Measurements from ENCODE around the gene CCDC122.

Gene CCDC122

DNA sequence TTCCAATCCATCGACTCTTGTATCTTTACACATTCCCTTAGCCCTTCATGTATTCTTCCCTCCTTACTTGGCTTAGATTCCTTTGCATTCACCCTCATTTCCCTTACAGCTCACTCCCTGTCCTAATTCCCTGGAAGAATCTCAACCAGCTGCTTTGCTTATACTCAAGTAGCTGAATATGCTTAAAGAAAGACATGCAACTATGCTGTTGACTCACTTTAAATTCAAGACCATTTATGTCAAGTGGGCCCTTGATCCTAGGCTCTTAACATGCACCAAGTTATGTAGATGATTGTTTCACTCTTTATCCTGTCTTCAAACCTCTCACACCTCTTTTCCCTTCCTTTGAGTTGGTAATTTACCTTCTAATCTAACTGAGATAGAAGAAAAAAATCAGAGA is 7.4 kb downstream of the CCDC122 start:
- Histone ChIP-seq H3K27ac (no peak overlapping the region), H3K9me3 (replicated peaks in 1 of 11) (no peaks in the 10 kb centered on the region), H3K27me3 (no peaks in the 10 kb centered on the region), H3K9ac (no peak overlapping the region), H3K4me3 (no peak overlapping the region), H3K36me3 (peaks cover 0 to 20% (median 6%) of the 10 kb centered on the region in 11 experiments; a peak in 5 of 22 replicates), H3K4me1 (peaks cover 0 to 37% (median 3%) of the 10 kb centered on the region in 10 experiments; a peak in 13 of 20 replicates), H3K4me2 (peak overlapping the region in 1 of 11 experiments; percentile 36; a peak in 1 of 22 replicates), H4K20me1 (no peaks in the 10 kb centered on the region)
- no peak for TF ChIP-seq Cebpa-rat (IDR thresholded peaks at IDR 0.05)

DNA sequence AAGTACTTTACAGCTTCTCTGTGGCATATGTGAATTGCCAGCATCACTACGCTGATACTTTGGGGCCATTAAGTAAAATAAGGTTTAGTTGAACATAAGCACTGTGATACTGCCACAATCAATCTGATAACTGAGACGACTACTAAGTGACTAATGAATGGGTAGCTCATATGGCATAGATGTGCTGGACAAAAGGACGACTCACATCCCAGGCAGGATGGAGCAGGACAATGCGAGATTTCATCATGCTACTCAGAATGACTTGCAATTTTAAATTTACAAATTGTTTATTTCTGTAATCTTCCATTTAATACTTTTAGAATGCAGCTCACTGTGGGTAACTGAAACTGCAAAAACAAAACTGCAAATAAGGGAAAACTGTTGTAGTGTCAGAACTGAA is 13.6 kb downstream of the CCDC122 start:
- peak overlapping the region in 1 of 11 experiments; percentile 21; a peak in 1 of 22 replicates for H3K9ac ChIP-seq
- peak overlapping the region in 2 of 11 experiments; percentile 53 to 60; a peak in 5 of 22 replicates for H3K27ac ChIP-seq
- no peaks in the 10 kb centered on the region for H3K27me3 ChIP-seq

DNA sequence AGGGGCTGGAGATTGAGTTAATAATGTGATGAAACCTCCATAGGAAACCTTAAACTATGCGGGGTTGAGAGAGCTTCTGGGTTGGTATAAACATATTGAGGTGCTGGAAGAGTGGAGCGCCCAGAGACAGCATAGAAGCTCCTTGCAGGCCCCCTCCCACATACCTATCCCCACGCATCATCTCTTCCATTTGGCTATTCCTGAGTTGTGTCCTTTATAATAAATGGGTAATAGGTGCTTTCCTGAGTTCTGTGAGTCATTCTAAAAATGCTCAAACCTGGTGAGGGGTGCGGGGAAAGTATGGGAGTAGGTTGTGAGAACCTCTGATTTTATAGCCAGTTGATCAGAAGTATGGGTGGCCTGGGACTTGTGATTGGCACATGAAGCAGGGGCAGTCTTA is 14.6 kb downstream of the CCDC122 start:
- Histone ChIP-seq H3K36me3 (peaks cover 0 to 19% (median 6%) of the 10 kb centered on the region in 11 experiments; a peak in 6 of 22 replicates), H3K4me1 (peaks cover 0 to 23% (median 0%) of the 10 kb centered on the region in 10 experiments; a peak in 7 of 20 replicates), H3K4me2 (no peak overlapping the region), H3K4me3 (no peak overlapping the region), H3K27ac (peak overlapping the region in 1 of 11 experiments; percentile 28; a peak in 1 of 22 replicates), H4K20me1 (no peaks in the 10 kb centered on the region), H3K27me3 (no peaks in the 10 kb centered on the region), H3K9ac (no peak overlapping the region), H3K9me3 (replicated peaks in 1 of 11) (peaks cover 0 to 22% (median 10%) of the 10 kb centered on the region in 11 experiments; a peak in 11 of 22 replicates)
- no peak for TF ChIP-seq Cebpa-rat (IDR thresholded peaks at IDR 0.05)

More for the DNA sequence above, 13.6 kb downstream of the CCDC122 start:
- Histone ChIP-seq H4K20me1 (no peaks in the 10 kb centered on the region), H3K4me1 (peaks cover 0 to 23% (median 0%) of the 10 kb centered on the region in 10 experiments; a peak in 7 of 20 replicates), H3K4me2 (peak overlapping the region in 4 of 11 experiments; percentile 2 to 54 (median 31); a peak in 6 of 22 replicates), H3K36me3 (peaks cover 0 to 23% (median 6%) of the 10 kb centered on the region in 11 experiments; a peak in 7 of 22 replicates), H3K9me3 (replicated peaks in 1 of 11) (peaks cover 0 to 22% (median 10%) of the 10 kb centered on the region in 11 experiments; a peak in 11 of 22 replicates), H3K4me3 (no peak overlapping the region)
- no peak for TF ChIP-seq Cebpa-rat (IDR thresholded peaks at IDR 0.05)

DNA sequence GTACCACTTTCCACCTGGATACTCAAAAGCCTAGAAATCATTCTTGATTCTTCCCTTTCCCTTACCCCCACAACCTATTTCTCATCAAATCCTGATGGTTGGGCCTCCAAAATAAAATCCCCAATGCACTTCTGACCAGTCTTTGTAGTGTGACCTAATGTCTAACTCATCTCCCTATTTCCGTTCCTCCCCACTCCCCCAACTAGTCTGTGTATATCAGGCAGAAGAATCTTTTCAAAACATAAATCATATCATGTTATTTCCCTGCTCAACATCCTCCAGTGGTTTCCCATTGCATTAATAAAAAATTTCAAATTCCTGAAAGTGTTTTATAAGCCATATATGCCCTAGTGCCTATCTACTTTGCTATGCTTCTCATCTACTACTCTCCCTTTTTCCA is 17.7 kb downstream of the CCDC122 start:
- peaks cover 0 to 13% (median 5%) of the 10 kb centered on the region in 11 experiments; a peak in 6 of 22 replicates for H3K36me3 ChIP-seq
- no peaks in the 10 kb centered on the region for H3K27me3 ChIP-seq
- H3K9me3 ChIP-seq (replicated peaks in 1 of 11) = peaks cover 0 to 22% (median 10%) of the 10 kb centered on the region in 11 experiments; a peak in 11 of 22 replicates
- H3K4me1 ChIP-seq = peaks cover 0 to 20% (median 0%) of the 10 kb centered on the region in 10 experiments; a peak in 8 of 20 replicates
- no peaks in the 10 kb centered on the region for H4K20me1 ChIP-seq
- no peak overlapping the region for H3K4me2 ChIP-seq
- no peak overlapping the region for H3K9ac ChIP-seq
- TF ChIP-seq Cebpa-rat (IDR thresholded peaks at IDR 0.05) = no peak
- no peak overlapping the region for H3K4me3 ChIP-seq
- no peak overlapping the region for H3K27ac ChIP-seq

DNA sequence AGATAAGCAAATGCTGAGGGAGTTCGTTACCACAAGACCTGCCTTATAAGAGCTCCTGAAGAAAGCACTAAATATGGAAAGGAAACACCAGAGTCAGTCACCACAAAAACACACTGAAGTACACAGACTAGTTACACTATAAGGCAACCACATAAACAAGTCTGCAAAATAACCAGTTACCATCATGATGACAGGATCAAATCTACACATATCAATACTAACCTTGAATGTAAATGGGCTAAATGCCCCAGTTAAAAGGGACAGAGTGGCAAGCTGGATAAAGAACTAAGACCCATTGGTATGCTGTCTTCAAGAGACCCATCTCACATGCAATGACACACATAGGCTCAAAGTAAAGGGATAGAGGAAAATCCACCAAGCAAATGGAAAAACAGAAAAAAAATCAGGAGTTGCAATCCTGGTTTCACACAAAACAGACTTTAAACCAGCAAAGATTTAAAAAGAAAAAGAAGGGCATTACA is 26.6 kb downstream of the CCDC122 start:
- H3K4me2 ChIP-seq = no peak overlapping the region
- no peaks in the 10 kb centered on the region for H3K27me3 ChIP-seq
- H3K27ac ChIP-seq = no peak overlapping the region
- H3K36me3 ChIP-seq = peaks cover 14 to 39% (median 27%) of the 10 kb centered on the region in 11 experiments; a peak in 20 of 22 replicates
- no peak overlapping the region for H3K9ac ChIP-seq
- peaks cover 58 to 70% (median 62%) of the 10 kb centered on the region in 11 experiments for H3K9me3 ChIP-seq (replicated peaks in 1 of 11)
- peaks cover 0 to 20% (median 8%) of the 10 kb centered on the region in 10 experiments; a peak in 14 of 20 replicates for H3K4me1 ChIP-seq
- TF ChIP-seq Cebpa-rat (IDR thresholded peaks at IDR 0.05) = no peak
- H3K4me3 ChIP-seq = no peak overlapping the region
- H4K20me1 ChIP-seq = no peaks in the 10 kb centered on the region

DNA sequence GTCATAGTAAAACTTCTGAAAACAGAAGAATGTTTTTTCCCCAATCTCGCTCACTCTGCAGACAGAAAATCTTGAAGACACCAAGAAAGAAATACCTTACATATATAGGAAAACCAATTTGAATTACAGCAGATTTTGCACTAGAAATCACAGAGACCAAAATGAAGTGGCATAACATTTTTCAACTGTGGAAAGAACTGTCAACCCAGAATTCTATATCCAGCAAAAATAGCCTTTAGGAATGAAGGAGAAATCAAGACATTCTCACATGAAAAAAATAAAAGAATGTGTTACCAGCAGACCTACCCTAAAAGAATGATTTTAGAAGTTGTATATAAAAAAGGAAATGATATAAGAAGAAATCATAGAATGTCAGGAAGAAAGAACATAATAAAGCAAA is 28.7 kb downstream of the CCDC122 start:
- TF ChIP-seq Cebpa-rat (IDR thresholded peaks at IDR 0.05) = no peak
- Histone ChIP-seq H3K4me1 (peaks cover 0 to 41% (median 17%) of the 10 kb centered on the region in 10 experiments; a peak in 14 of 20 replicates), H3K27me3 (no peaks in the 10 kb centered on the region), H3K4me2 (no peak overlapping the region), H3K4me3 (no peak overlapping the region), H4K20me1 (no peaks in the 10 kb centered on the region), H3K27ac (peak overlapping the region in 2 of 11 experiments; percentile 90 to 93; a peak in 2 of 22 replicates), H3K9ac (no peak overlapping the region), H3K9me3 (replicated peaks in 1 of 11) (peaks cover 58 to 65% (median 62%) of the 10 kb centered on the region in 11 experiments), H3K36me3 (peaks cover 14 to 39% (median 27%) of the 10 kb centered on the region in 11 experiments; a peak in 20 of 22 replicates)

DNA sequence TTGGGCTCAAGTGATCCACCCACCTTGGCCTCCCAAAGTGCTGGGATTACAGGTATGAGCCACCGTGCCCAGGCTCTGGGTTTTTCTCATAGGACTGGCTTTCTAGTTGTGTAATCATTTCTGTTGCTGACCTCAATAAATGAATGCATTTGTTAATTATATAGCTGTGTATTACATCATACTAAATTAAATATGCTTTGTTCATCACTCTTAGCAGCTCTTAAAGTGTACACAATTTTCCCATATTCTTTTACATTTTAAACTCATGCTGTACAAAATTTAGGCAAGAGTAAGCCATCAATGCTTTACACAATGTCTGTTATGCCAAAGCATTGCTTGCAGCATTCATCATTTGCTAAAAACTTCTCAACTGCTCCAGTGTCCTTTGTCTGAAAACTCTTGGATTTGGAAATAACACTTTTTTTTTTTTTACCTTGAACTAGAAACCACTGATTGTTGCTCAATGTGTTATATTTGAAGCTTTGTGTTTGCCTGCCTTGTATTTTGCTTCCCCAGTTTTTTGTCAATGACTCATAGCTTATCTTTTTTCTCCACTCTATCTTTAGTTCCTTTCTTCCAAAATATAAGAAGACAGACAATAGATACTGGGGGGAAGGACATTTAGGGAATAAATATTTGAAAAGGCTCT is 31.4 kb downstream of the CCDC122 start:
- Histone ChIP-seq H3K36me3 (peaks cover 14 to 28% (median 23%) of the 10 kb centered on the region in 11 experiments; a peak in 20 of 22 replicates), H3K4me1 (peaks cover 0 to 47% (median 17%) of the 10 kb centered on the region in 10 experiments; a peak in 14 of 20 replicates), H3K9ac (peak overlapping the region in 8 of 11 experiments; percentile 2 to 75 (median 64); a peak in 13 of 22 replicates), H3K4me3 (no peak overlapping the region), H3K27ac (peak overlapping the region in 10 of 11 experiments; percentile 15 to 93 (median 80); a peak in 17 of 22 replicates), H3K27me3 (no peaks in the 10 kb centered on the region), H4K20me1 (no peaks in the 10 kb centered on the region), H3K4me2 (peak overlapping the region in 7 of 11 experiments; percentile 42 to 85 (median 67); a peak in 14 of 22 replicates), H3K9me3 (replicated peaks in 1 of 11) (peaks cover 36 to 41% (median 37%) of the 10 kb centered on the region in 11 experiments)
- TF ChIP-seq Cebpa-rat (IDR thresholded peaks at IDR 0.05) = peak in 5 of 11 experiments; percentile 26 to 93 (median 70); a peak in 7 of 22 replicates

DNA sequence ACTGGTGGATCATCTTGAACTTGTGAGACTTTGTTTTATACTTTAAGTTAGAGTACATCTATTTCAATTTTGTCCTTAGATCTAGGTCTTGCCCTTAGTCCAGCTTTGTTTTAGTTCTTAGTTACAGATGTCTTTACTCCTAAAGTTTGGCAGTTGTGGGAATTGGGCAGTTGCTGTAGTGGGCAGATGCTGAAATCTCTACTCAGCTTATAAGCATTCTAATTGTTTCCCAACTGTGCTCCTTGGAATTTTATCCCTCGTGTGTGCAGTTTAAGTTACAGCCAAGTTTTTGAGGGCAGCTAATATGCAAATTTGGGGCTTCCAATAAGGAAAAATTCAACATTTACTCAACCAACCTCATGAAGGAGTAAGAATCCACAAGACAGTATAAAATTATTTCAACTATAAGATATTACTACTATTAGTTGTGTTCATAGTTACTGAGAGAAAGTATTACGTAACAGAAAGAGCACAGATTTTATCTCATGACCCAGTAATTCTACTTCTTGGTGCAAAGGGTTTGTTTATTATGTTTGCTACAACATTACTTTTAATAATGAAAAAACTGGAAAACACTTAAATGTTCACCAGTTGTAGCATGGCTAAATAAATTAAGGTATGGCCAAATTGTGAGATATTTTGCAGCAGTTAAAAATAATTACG is 32.9 kb downstream of the CCDC122 start:
- H3K4me3 ChIP-seq = no peak overlapping the region
- H3K9ac ChIP-seq = no peak overlapping the region
- H3K4me2 ChIP-seq = peak overlapping the region in 4 of 11 experiments; percentile 51 to 85 (median 72); a peak in 5 of 22 replicates
- H3K36me3 ChIP-seq = peaks cover 8 to 21% (median 16%) of the 10 kb centered on the region in 11 experiments; a peak in 20 of 22 replicates
- H3K9me3 ChIP-seq (replicated peaks in 1 of 11) = peaks cover 21 to 27% (median 24%) of the 10 kb centered on the region in 11 experiments
- peaks cover 0 to 47% (median 17%) of the 10 kb centered on the region in 10 experiments; a peak in 14 of 20 replicates for H3K4me1 ChIP-seq
- H4K20me1 ChIP-seq = no peaks in the 10 kb centered on the region
- no peaks in the 10 kb centered on the region for H3K27me3 ChIP-seq
- peak overlapping the region in 6 of 11 experiments; percentile 36 to 93 (median 91); a peak in 11 of 22 replicates for H3K27ac ChIP-seq
- TF ChIP-seq Cebpa-rat (IDR thresholded peaks at IDR 0.05) = no peak

Data from BLaER1 treated with 17β-estradiol and CSF1 and Interleukin-3, amounts not matched to agents 10 nM and 100 nM (cell line).